Stimulated activated CD8-positive, alpha-beta memory T cell treated with anti-CD3 and anti-CD28 coated beads, Interleukin-12 subunit alpha, Interleukin-12 subunit beta, amount 100 ng/mL, for 24 hours (primary cell): ENCODE data around the gene MMS19.

Source experiments
- DNase-seq: peaks from one replicate; pipeline ENCODE4 v3.0.0-alpha.2; 2020; ENCODE audit errors: extremely low read depth

MMS19 gene, protein sequence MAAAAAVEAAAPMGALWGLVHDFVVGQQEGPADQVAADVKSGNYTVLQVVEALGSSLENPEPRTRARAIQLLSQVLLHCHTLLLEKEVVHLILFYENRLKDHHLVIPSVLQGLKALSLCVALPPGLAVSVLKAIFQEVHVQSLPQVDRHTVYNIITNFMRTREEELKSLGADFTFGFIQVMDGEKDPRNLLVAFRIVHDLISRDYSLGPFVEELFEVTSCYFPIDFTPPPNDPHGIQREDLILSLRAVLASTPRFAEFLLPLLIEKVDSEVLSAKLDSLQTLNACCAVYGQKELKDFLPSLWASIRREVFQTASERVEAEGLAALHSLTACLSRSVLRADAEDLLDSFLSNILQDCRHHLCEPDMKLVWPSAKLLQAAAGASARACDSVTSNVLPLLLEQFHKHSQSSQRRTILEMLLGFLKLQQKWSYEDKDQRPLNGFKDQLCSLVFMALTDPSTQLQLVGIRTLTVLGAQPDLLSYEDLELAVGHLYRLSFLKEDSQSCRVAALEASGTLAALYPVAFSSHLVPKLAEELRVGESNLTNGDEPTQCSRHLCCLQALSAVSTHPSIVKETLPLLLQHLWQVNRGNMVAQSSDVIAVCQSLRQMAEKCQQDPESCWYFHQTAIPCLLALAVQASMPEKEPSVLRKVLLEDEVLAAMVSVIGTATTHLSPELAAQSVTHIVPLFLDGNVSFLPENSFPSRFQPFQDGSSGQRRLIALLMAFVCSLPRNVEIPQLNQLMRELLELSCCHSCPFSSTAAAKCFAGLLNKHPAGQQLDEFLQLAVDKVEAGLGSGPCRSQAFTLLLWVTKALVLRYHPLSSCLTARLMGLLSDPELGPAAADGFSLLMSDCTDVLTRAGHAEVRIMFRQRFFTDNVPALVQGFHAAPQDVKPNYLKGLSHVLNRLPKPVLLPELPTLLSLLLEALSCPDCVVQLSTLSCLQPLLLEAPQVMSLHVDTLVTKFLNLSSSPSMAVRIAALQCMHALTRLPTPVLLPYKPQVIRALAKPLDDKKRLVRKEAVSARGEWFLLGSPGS

DNA sequence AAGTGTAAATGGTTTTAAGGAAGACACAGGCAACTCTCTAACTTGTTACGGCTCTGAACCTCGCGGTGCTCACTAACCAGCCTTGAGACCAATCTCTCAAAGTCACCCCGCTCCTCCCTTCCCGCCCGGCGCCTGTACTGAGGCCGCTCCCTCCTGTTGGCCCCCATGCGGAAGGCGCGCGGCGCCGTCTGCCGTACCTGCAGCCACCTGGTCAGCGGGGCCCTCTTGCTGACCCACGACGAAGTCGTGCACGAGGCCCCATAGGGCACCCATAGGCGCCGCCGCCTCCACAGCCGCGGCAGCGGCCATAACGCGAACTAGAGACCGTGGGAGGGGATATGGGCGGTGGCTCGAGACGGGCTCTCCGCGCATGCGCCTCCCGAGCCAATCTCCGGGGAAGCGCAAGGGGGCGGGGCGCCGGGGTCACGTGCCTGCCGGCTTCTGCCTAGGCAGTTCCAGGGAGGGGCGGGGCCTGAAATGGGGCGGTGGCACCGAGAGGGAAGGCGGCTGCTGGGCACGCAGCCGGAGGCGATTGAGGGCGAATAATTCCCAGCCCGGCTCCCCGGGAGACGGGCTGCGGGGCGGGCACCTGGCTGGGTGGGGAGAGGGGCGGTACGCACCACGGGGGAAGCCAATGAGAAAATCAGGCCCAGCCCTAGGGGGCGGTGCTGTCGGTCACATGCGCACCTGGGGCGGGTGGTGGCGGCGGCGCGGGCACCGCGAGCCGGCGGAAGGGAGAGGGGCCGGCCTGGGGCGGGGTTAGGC is at the start of gene MMS19:
Gene MMS19, minus strand, starts transcription at position 347 of the 765 bp plus-strand sequence. Its CDS starts 38 bp downstream, at position 309.
- DNase-seq: peak; percentile 100

DNA sequence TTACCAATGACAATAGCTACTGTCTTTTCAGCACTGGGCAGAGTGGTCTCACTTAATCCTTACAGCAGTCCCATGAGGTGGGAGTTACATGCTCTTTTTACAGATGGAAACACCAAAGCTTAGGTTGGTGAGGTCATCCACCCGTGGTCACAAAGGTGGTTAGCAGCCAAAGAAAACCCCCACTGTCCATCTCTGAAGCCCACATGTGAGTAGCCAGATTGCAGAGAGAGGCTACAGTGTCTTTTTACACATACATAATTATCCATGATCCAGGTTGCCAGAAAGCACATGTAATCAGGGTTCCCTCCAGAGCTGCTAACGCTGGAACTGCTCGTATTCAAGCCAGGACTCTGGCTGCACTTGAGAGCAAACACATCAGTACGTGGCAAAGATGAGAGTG is 49.7 kb upstream of the MMS19 start:
- DNase-seq: no peak

DNA sequence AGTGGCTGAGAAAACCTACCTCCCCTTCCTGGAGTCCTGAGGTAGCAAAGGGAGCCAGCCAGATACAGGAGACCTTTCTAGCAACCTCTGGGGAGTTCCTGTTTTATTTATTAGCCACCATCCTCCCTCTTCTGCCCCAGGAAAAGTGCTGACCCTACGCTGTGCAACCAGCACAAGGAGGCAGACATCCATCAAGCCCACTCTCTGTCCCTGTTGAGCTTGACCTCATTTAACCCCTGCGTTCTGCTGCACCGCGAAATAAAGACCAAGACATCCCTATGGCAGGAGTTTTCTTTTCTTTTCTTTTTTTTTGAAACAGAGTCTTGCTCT is 49.0 kb upstream of the MMS19 start:
- no peak for DNase-seq

- no peak for DNase-seq
Observed at GRCh38 chr10:97546456-97547270, 48.4 kb upstream of the MMS19 start.

GRCh38 chr10:97543025-97543546 is 44.9 kb upstream of the MMS19 start:
- no peak for DNase-seq

GRCh38 chr10:97542169-97543024 is 44.2 kb upstream of the MMS19 start:
- no peak for DNase-seq

- DNase-seq: no peak
Observed at GRCh38 chr10:97540669-97541500, 42.7 kb upstream of the MMS19 start.

- no peak for DNase-seq
Observed at GRCh38 chr10:97539523-97540200, 41.4 kb upstream of the MMS19 start.

DNA sequence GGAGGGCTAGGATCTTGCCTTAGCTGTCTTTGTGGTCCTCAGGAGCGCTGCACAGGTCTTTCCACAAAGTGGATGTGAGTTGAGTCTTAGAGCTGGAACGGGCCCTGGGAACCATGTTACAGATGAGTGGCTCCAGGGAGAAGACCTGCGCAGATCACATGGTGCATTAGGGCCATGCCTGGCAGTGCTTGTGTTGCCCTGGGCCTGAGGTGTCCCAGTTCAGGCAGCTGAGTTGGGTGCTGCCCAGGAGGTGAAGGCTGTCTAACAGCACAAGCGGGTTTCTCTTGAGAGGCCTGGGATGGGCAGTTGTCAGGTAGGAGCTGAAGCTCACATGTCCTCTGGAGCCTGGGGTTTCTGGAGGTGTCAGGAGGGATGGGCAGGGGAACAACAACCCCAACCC is 40.6 kb upstream of the MMS19 start:
- no peak for DNase-seq

- DNase-seq: no peak
Observed at GRCh38 chr10:97538411-97538810, 40.2 kb upstream of the MMS19 start.

- DNase-seq: no peak
Observed at GRCh38 chr10:97537186-97537869, 39.1 kb upstream of the MMS19 start.

GRCh38 chr10:97534746-97535367 is 36.6 kb upstream of the MMS19 start:
- DNase-seq: no peak

DNA sequence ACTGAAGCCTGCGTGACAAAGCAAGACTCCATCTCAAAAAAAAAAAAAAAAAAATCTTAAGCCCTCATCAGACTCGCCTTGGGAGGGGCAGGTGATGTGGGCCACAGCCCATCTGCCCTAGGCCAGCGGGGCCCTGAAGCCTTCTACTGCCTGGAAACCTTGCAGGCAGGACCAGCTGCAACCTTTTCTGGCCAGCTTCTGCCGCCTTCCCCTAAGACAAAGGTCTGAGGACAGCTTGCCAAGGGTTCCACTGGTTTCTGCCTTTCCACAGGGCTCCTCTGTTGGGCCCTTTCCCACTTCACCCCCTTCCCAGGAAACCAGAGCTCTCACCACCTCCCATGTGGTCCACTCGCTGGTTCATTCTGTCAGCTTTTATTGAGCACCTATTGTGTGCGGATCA is 35.7 kb upstream of the MMS19 start:
- DNase-seq: no peak

GRCh38 chr10:97532935-97533671 is 34.9 kb upstream of the MMS19 start:
- no peak for DNase-seq

DNA sequence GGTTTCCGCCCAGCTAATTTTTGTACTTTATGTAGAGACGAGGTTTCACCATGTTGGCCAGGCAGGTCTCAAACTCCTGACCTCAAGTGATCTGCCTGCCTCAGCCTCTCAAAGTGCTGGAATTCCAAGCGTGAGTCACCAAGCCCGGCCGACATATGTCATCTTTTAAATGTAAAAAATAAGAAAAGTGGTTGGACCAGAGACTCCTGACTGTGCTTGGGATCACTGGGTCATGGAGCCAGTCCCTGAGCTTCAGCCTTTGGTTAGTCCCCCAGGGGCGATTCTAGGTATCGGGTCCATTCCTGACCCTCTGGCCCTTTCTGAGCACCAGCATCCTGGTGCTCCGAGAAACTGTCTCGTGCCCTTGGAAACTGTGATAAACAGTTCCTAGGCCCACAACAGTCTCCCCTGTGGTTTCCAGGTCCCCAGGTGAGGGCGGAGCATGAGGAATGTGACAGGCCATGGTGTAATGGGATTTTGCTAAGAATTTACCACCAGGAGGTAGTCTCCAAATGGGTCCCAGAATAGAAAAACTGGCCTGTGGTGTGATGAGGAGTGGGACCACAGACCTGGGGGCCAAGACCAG is 33.3 kb upstream of the MMS19 start:
- DNase-seq: no peak
